CD4-positive, CD25-positive, alpha-beta regulatory T cell (primary cell): Measurements from ENCODE around the gene ADCY9. TPM values are rescaled to one million over a fixed set of nuclear protein-coding genes. Genes with fewer than 3 reads are reported as not detected.
A peak's percentile ranks its signal among the peaks of the same experiment; 100 is the strongest.

ENCODE experiments used
- ATAC-seq, 2 donors: fragments of 150-1000 bp; cut with Tn5 transposase; one replicate each; pipeline ENCODE4 v1.10.0; 2021; ENCODE audit warnings: low read depth in 2 of 2, moderate number of reproducible peaks in 2 of 2, moderate library complexity in 1 of 2
- DNase-seq, 3 donors: peaks; one replicate each; pipeline versions ENCODE4 v3.0.0 to v3.0.0-alpha.2; 2012 to 2022; ENCODE audit warnings: mixed read lengths in 1 of 3
- H3K27ac ChIP-seq: one replicate; pipeline ENCODE4 v1.7.0; 2013; ENCODE audit warnings: mild to moderate bottlenecking, low read length; ENCODE audit not compliant: insufficient read depth, poor library complexity, severe bottlenecking
- H3K27me3 ChIP-seq: one replicate; pipeline ENCODE4 v1.7.0; 2013; ENCODE audit warnings: low read length; ENCODE audit not compliant: control insufficient read depth, insufficient read depth
- H3K36me3 ChIP-seq: one replicate; pipeline ENCODE4 v1.7.0; 2013; ENCODE audit warnings: mild to moderate bottlenecking, low read length, moderate library complexity; ENCODE audit not compliant: control insufficient read depth, insufficient read depth
- H3K4me1 ChIP-seq: 2 replicates; pipeline ENCODE4 v1.7.0; 2013; ENCODE audit warnings: mild to moderate bottlenecking, low read length; ENCODE audit not compliant: insufficient read depth, control insufficient read depth, poor library complexity, severe bottlenecking
- H3K4me3 ChIP-seq: one replicate; pipeline ENCODE4 v1.7.0; 2013; ENCODE audit warnings: low read depth, mild to moderate bottlenecking, low read length, moderate library complexity
- H3K9me3 ChIP-seq, 2 experiments: 1 replicate in 1 of 2; 2 replicates in 1 of 2; pipeline ENCODE4 v1.7.0; 2013; ENCODE audit warnings: low read length in 2 of 2, mild to moderate bottlenecking in 1 of 2, moderate library complexity in 1 of 2; ENCODE audit not compliant: control insufficient read depth in 2 of 2
- H3K27ac Mint-ChIP-seq, 3 donors: one replicate each; pipeline ENCODE4 v1.8.0; 2020 to 2022; ENCODE audit warnings: mild to moderate bottlenecking in 3 of 3, mixed read lengths in 3 of 3, moderate library complexity in 2 of 3
- H3K27me3 Mint-ChIP-seq: one replicate; pipeline ENCODE4 v1.8.0; 2022; ENCODE audit warnings: mild to moderate bottlenecking, mixed read lengths
- H3K36me3 Mint-ChIP-seq: one replicate; pipeline ENCODE4 v1.8.0; 2020; ENCODE audit warnings: mixed read lengths
- H3K4me1 Mint-ChIP-seq, 4 donors: one replicate each; pipeline ENCODE4 v1.8.0; 2020 to 2022; ENCODE audit warnings: mixed read lengths in 4 of 4, mild to moderate bottlenecking in 1 of 4
- H3K4me3 Mint-ChIP-seq, 4 donors: one replicate each; pipeline ENCODE4 v1.8.0; 2020 to 2022; ENCODE audit warnings: mild to moderate bottlenecking in 4 of 4, mixed read lengths in 4 of 4, moderate library complexity in 3 of 4
- H3K9me3 Mint-ChIP-seq, 7 donors: one replicate each; pipeline ENCODE4 v1.8.0; 2020 to 2022; ENCODE audit warnings: mixed read lengths in 7 of 7, mild to moderate bottlenecking in 3 of 7, moderate library complexity in 2 of 7
- polyA plus RNA-seq, 4 donors: library from polyadenylated mRNA; unstranded; fragments of 300-500 nt; fragmentation: Illumina TruSeq; gene quantifications; one replicate each; pipeline ENCODE4 v1.2.3, GENCODE V29; 2021
- total RNA-seq: library from RNA; stranded (reverse); gene quantifications from one replicate; pipeline ENCODE4 v1.2.3, GENCODE V29; 2022

ADCY9 gene
- total and polyA plus RNA-seq, 5 donors from 2014 or later: 0.06 to 7.8 (median 0.23) TPM

DNA sequence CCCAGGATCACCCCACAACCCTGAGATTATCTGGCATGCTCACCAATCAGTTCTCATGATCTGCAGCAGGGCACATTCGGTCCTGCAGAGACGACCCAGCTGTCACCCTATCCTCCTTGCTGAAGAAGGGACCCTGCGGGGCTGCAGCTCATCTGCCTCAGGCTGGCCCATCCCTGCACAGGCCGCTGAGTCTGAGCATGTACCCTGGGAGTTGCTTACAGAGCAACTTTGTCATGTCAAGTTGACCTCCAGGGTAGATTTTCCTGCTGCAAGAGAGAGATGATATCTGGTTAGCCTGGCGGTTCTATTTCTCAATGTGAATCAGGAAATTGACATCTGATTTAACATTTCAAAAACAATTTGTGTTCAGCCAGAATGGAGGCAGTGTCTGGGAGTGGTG is 36.0 kb upstream of the ADCY9 start:
- no peaks in the 10 kb centered on the region for H3K9me3 ChIP-seq
- H3K27me3 ChIP-seq: peaks cover 3% of the 10 kb centered on the region
- H3K4me3 ChIP-seq: no peak overlapping the region
- H3K4me1 Mint-ChIP-seq: no peaks in the 10 kb centered on the region
- no peak overlapping the region for H3K27ac Mint-ChIP-seq
- H3K27ac ChIP-seq: no peak overlapping the region
- no peak overlapping the region for H3K4me3 Mint-ChIP-seq
- no peak for ATAC-seq
- H3K9me3 Mint-ChIP-seq: peaks cover 0 to 2% (median 0%) of the 10 kb centered on the region in 7 donors
- H3K27me3 Mint-ChIP-seq: peaks cover 12% of the 10 kb centered on the region
- H3K36me3 ChIP-seq: no peaks in the 10 kb centered on the region
- no peaks in the 10 kb centered on the region for H3K36me3 Mint-ChIP-seq
- DNase-seq: no peak
- no peaks in the 10 kb centered on the region for H3K4me1 ChIP-seq

DNA sequence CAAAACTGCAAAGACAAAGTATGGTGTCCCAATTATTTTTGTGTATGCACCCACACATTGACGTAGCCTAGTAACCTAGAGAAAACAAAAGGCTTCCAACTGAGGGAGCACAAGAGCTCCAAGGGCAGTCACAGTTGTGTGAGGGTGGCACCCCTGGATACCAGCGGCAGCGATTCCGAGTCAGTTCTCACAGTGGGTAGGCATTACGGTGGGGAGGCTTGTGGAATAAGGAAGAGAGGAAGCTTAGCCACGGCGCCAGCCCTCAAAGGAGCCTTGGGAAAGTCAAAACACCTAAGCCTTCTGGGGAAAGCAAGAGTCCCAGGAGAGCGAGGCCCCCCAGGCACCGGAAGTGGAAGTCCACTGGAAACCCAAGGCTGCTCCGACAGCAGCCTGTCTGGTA is 31.0 kb upstream of the ADCY9 start:
- Mint-ChIP-seq H3K27ac (no peak overlapping the region), H3K4me3 (no peak overlapping the region), H3K36me3 (no peaks in the 10 kb centered on the region), H3K9me3 (peaks cover 0 to 1% (median 0%) of the 10 kb centered on the region in 7 donors), H3K4me1 (peaks cover 0 to 6% (median 3%) of the 10 kb centered on the region in 4 donors), H3K27me3 (peaks cover 17% of the 10 kb centered on the region)
- ATAC-seq (no peak), DNase-seq (no peak)
- Histone ChIP-seq H3K27me3 (peaks cover 3% of the 10 kb centered on the region), H3K4me1 (no peaks in the 10 kb centered on the region), H3K27ac (no peak overlapping the region), H3K4me3 (no peak overlapping the region), H3K9me3 (no peaks in the 10 kb centered on the region), H3K36me3 (no peaks in the 10 kb centered on the region)

DNA sequence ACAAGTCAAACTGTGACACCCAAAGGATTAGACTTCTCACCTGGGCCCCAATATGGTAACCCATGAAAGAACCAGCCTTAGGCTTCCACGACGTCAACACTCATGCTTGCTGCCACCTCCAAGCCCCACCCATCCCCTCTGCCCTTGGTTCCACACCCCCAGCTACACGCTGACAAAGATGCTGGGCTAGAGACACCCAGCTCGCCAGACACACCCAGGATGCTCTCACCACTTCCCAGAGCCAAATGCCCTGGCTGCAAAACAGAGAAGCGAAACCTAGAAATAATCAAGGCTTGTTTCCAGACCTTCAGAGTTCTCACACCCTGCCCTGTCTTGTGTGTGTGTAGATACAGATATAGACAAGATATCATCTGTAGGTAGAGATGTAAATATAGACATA is 26.0 kb upstream of the ADCY9 start:
- H3K27me3 ChIP-seq: no peaks in the 10 kb centered on the region
- no peak overlapping the region for H3K27ac ChIP-seq
- DNase-seq: peak in 2 of 3 donors; percentile 25 to 94
- H3K9me3 ChIP-seq: no peaks in the 10 kb centered on the region
- Mint-ChIP-seq H3K27me3 (peaks cover 31% of the 10 kb centered on the region), H3K36me3 (no peaks in the 10 kb centered on the region), H3K27ac (peak overlapping the region in 1 of 3 donors; percentile 82), H3K4me1 (peaks cover 0 to 13% (median 3%) of the 10 kb centered on the region in 4 donors), H3K9me3 (peaks cover 0 to 2% (median 0%) of the 10 kb centered on the region in 7 donors), H3K4me3 (peak overlapping the region in 1 of 4 donors; percentile 11)
- no peaks in the 10 kb centered on the region for H3K36me3 ChIP-seq
- ATAC-seq: peak; percentile 80 to 94
- no peaks in the 10 kb centered on the region for H3K4me1 ChIP-seq
- H3K4me3 ChIP-seq: no peak overlapping the region

GRCh38 chr16:4141604-4142003 is 25.4 kb upstream of the ADCY9 start:
- no peak overlapping the region for H3K27ac Mint-ChIP-seq
- H3K27ac ChIP-seq: no peak overlapping the region

GRCh38 chr16:4140652-4141051 is 24.4 kb upstream of the ADCY9 start:
- H3K27me3 Mint-ChIP-seq: peaks cover 43% of the 10 kb centered on the region

More at GRCh38 chr16:4141604-4142003, 25.4 kb upstream of the ADCY9 start:
- H3K36me3 Mint-ChIP-seq: no peaks in the 10 kb centered on the region
- Histone ChIP-seq H3K36me3 (no peaks in the 10 kb centered on the region), H3K9me3 (no peaks in the 10 kb centered on the region), H3K4me3 (no peak overlapping the region), H3K4me1 (no peaks in the 10 kb centered on the region), H3K27me3 (no peaks in the 10 kb centered on the region)
- DNase-seq: no peak
- peaks cover 0 to 13% (median 3%) of the 10 kb centered on the region in 4 donors for H3K4me1 Mint-ChIP-seq
- ATAC-seq: no peak
- H3K27me3 Mint-ChIP-seq: peaks cover 34% of the 10 kb centered on the region
- no peak overlapping the region for H3K4me3 Mint-ChIP-seq
- peaks cover 0 to 2% (median 0%) of the 10 kb centered on the region in 7 donors for H3K9me3 Mint-ChIP-seq

GRCh38 chr16:4139968-4140367 is 23.7 kb upstream of the ADCY9 start:
- ATAC-seq (no peak), DNase-seq (no peak)
- peaks cover 0 to 2% (median 0%) of the 10 kb centered on the region in 7 donors for H3K9me3 Mint-ChIP-seq
- H3K36me3 Mint-ChIP-seq: no peaks in the 10 kb centered on the region
- Histone ChIP-seq H3K4me1 (no peaks in the 10 kb centered on the region), H3K36me3 (no peaks in the 10 kb centered on the region), H3K27me3 (peaks cover 2% of the 10 kb centered on the region), H3K27ac (no peak overlapping the region), H3K4me3 (no peak overlapping the region), H3K9me3 (no peaks in the 10 kb centered on the region)
- H3K4me1 Mint-ChIP-seq: peaks cover 0 to 13% (median 6%) of the 10 kb centered on the region in 4 donors
- no peak overlapping the region for H3K27ac Mint-ChIP-seq
- H3K4me3 Mint-ChIP-seq: no peak overlapping the region
- H3K27me3 Mint-ChIP-seq: peaks cover 45% of the 10 kb centered on the region

More at GRCh38 chr16:4140652-4141051, 24.4 kb upstream of the ADCY9 start:
- H3K9me3 ChIP-seq: no peaks in the 10 kb centered on the region
- ATAC-seq (no peak), DNase-seq (peak in 1 of 3 donors; percentile 47)
- no peak overlapping the region for H3K27ac ChIP-seq
- Mint-ChIP-seq H3K36me3 (no peaks in the 10 kb centered on the region), H3K4me1 (peaks cover 0 to 13% (median 4%) of the 10 kb centered on the region in 4 donors), H3K9me3 (peaks cover 0 to 2% (median 0%) of the 10 kb centered on the region in 7 donors), H3K27ac (no peak overlapping the region), H3K4me3 (no peak overlapping the region)
- H3K4me1 ChIP-seq: no peaks in the 10 kb centered on the region
- H3K36me3 ChIP-seq: no peaks in the 10 kb centered on the region
- no peak overlapping the region for H3K4me3 ChIP-seq
- peaks cover 2% of the 10 kb centered on the region for H3K27me3 ChIP-seq

DNA sequence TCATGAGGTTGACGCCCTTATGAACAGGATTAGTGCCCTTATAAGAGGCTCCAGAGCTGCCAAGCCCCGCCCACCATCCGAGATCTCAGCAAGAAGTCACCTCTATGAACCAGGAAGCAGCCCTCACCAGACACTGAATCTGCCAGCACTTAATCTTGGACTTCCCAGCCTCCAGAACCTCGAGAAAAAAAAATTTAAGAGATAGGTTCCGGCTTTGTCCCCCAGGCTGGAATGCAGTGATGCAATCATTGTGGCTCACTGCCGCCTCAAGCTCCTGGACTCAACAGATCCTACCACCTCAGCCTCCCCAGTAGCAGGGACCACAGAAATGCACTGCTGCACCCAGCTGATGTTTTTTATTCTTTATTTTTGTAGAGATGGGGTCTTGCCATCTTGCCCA is 22.5 kb upstream of the ADCY9 start:
- ATAC-seq (no peak), DNase-seq (no peak)
- no peaks in the 10 kb centered on the region for H3K4me1 ChIP-seq
- peaks cover 35% of the 10 kb centered on the region for H3K27me3 Mint-ChIP-seq
- H3K9me3 ChIP-seq: no peaks in the 10 kb centered on the region
- H3K27me3 ChIP-seq: peaks cover 2% of the 10 kb centered on the region
- H3K4me3 ChIP-seq: no peak overlapping the region
- no peak overlapping the region for H3K4me3 Mint-ChIP-seq
- no peak overlapping the region for H3K27ac ChIP-seq
- no peak overlapping the region for H3K27ac Mint-ChIP-seq
- no peaks in the 10 kb centered on the region for H3K36me3 ChIP-seq
- peaks cover 0 to 13% (median 6%) of the 10 kb centered on the region in 4 donors for H3K4me1 Mint-ChIP-seq
- no peaks in the 10 kb centered on the region for H3K36me3 Mint-ChIP-seq
- H3K9me3 Mint-ChIP-seq: peaks cover 0 to 2% (median 0%) of the 10 kb centered on the region in 7 donors

DNA sequence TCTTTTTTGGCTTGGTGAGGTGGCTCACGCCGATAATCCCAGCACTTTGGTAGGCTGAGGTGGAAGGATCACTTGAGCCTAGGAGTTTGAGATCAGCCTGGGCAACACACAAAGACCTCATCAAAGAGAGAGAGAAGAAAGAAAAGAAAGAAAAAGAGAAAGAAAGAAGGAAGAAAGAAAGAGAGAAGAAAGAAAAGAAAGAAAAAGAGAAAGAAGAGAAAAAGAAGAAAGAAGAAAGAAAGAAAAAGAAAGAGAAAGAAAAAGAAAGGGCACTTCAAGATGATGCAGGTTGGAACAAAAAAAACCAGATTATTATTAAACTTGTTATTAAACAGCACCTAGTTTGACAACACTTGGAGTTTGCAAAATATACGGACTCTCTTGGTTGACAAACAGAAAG is 21.2 kb upstream of the ADCY9 start:
- peaks cover 0 to 8% (median 4%) of the 10 kb centered on the region in 4 donors for H3K4me1 Mint-ChIP-seq
- Histone ChIP-seq H3K9me3 (no peaks in the 10 kb centered on the region), H3K27me3 (peaks cover 2% of the 10 kb centered on the region), H3K4me3 (no peak overlapping the region), H3K4me1 (no peaks in the 10 kb centered on the region), H3K27ac (no peak overlapping the region), H3K36me3 (no peaks in the 10 kb centered on the region)
- H3K27me3 Mint-ChIP-seq: peaks cover 42% of the 10 kb centered on the region
- no peak overlapping the region for H3K27ac Mint-ChIP-seq
- no peak overlapping the region for H3K4me3 Mint-ChIP-seq
- no peaks in the 10 kb centered on the region for H3K36me3 Mint-ChIP-seq
- H3K9me3 Mint-ChIP-seq: peaks cover 0 to 2% (median 0%) of the 10 kb centered on the region in 7 donors
- DNase-seq: no peak
- ATAC-seq: no peak
